NCI-H1436 treated with DMSO at 0.1 percent for 48 hours (cell line): ENCODE measurements around the gene WWOX.
"Not testable (repeated sequence)": the region's sequence is repeated elsewhere in the genome, so short reads cannot be mapped to it uniquely, and the experiment has no call there.

Experiments
- DNase-seq: peaks from one replicate; lab custom pipeline; 2025; lab: John Stamatoyannopoulos, UW

Gene WWOX

GRCh38 chr16:78099271-78100111, at the start of gene WWOX:
Gene WWOX, plus strand, starts transcription at chr16:78099654.
- peak; percentile 82 for DNase-seq

DNA sequence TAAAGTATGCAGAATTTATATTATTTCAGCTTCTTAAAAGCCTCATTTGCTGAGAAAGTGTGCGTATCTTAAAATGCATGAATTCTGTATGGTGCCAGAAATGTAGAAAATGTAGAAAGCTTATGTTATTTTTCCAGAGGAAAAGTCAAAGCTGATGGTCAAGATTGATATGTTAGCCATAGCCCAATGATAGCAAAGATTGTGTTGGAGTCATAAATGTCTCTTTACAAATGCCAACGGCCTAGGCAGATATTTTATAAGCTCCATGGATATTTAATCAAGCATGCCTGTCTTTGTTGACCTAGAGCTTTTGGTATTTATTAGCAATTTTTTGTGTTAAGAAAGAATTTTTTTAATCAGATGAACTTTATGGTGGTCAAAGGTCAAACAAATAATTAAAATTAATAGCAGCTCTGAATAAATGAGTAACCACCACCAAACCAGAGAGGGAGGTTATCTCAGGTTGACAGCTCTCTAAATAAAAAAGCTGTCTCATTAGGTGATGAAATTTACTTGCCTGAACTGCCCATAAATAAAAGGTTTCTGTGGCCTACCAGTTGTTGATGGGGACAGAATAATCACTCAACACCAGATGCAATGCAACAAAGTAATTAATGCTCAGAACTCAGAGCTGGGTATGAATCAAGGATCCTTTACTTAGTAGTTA, 48.6 kb upstream of the WWOX start:
- DNase-seq: no peak

- DNase-seq: no peak
Observed at GRCh38 chr16:78057803-78058564, 41.5 kb upstream of the WWOX start.

DNA sequence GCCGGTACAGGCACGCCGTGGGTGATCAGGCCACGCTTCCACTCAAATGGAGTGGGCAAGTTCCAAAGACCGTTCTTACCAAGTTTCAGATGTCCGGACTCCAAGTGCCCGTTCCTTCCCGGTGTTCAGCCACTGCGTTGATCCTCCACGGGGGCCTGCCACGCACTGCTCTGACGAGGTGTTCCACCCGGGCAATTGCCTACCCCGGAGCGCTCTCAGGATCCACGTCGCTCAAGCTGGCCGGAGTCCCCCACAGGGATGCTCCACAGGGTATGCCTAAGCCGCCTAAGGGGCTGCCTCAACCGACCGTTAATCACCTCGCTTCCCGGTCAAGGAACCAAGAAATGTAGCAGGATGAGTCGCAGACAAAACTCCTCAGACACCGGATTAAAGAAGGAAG, 39.6 kb upstream of the WWOX start:
- DNase-seq: not testable (repeated sequence)

DNA sequence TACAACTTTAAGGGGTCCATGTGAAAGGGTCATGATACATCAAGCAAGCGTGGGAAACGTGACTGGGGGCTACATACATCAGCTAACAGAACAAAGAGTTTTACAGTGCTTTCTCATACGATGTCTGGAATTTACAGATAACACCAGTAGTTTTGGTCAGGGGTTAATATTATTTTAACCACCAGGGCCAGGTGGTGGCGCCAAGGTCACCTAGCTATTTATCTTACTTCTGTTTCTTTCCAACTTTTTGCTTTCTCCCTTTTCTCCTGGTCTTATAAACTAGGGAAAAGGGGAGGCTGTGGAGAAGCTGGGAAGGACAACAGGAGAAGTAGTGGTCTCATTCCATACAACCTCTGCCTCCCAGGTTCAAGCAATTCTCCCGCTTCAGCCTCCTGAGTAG, 39.2 kb upstream of the WWOX start:
- no peak for DNase-seq

GRCh38 chr16:78060809-78061208, 38.6 kb upstream of the WWOX start:
- DNase-seq: no peak

GRCh38 chr16:78065319-78065718, 34.1 kb upstream of the WWOX start:
- no peak for DNase-seq

DNA sequence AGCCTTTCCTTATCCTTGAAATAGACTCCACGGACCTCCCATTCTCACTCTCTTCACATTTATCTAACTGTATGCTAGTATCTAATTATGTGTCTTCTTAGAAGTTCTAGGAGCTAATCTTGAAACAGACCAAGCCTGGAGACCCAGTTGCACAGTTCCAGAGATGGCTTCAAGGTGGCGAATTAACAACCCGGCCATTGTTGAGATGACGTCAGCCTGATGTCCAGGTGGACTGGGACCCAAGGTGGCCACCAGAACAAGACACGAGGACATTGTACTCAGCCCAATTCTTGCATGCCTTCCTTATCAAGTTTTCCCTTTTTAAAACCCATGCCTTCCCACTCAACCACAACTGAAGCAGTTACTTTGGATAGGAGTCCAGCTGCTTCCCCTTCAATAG, 29.5 kb upstream of the WWOX start:
- DNase-seq: no peak

GRCh38 chr16:78072275-78072674, 27.2 kb upstream of the WWOX start:
- no peak for DNase-seq

GRCh38 chr16:78075800-78076199, 23.7 kb upstream of the WWOX start:
- DNase-seq: no peak

DNA sequence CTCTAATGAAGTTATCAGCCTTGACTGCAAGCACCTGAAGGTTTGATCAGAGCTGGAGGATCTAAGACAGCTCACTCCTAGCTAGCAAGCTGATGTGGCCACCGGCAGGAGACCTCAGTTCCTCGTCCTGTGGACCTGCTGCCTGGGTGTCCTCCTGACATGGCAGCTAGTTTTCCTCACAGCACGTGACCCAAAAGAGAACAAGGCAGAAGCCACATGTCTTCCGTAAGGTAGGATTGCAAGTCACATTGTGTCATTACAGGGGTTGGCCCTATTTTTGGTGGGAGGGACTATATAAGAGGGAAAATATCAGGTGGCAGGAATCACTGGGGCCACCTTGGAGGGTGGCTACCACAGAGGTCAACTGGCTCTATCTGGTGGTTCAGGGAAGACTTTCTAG, 18.1 kb upstream of the WWOX start:
- no peak for DNase-seq

DNA sequence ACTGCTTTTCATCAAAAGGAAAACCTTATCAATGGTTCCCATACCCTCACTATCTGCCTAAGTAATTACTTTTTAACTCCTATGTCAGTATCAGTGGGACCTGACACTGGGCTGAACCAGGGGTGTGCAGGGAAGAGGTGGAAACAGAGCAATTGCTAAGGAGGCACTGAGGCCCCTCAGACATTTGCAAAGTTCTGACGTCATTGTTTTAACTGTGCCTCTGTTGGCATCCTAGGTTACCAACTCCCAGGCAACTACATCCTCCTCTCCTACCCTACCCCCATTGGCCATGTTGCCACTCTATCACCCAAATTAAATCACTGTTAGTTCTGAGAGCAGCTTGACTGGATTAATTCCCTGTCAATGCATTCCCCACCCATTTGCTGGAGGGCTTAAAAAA, 8.0 kb upstream of the WWOX start:
- DNase-seq: no peak

DNA sequence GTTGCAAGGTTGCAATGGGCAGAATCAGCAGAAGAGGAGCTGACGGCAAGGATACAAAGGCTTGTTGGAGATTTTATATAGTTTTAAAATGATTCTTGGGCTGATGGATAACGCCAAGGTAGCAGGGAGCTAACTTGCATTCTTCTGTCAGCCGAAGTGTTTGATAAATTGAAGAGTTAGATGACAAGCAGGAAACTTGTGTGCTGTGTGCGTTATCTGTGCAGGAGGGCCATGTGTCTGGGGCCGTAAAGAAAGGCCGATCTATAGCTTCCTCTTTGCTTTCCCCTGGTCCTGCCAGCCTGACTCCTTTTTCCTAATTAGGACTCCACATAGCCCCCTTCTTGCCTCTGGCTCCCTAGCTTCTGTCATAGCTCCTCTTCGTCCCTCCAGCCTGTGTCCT, 6.7 kb upstream of the WWOX start:
- no peak for DNase-seq

- no peak for DNase-seq
Observed at GRCh38 chr16:78094166-78094565, 5.3 kb upstream of the WWOX start.

DNA sequence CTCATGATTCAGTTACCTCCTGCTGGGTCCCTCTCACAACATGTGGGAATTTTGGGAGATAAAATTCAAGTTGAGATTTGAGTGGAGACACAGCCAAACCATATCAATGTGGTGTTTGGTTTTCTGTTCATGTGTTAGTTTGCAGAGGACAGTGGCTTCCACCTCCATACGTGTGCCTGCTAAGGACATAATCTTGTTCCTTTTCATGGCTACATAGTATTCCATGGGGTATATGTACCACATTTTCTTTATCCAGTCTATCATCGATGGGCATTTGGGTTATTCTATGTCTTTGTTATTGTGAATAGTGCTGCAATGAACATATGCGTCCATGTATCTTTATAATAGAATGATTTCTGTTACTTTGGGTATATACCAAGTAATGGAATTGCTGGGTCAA, 4.5 kb upstream of the WWOX start:
- no peak for DNase-seq

DNA sequence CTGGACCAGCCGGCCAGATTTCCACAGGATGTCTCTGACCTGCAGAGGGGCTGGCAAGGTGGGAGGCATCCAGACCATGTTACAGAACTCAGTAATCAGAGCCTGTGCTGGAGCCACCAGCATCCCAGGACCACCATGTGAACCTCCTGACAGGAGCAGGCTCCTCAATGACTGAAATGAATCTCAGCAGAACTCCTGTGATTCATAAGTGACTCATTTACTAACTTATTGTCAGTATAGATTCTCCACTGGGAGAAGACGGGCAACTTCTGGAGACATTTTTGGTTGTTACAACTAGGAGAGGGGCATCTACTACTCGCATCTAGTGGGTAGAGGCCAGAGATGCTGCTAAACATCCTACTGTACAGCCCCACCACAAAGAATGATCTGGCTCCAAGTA, 3.1 kb upstream of the WWOX start:
- DNase-seq: no peak

DNA sequence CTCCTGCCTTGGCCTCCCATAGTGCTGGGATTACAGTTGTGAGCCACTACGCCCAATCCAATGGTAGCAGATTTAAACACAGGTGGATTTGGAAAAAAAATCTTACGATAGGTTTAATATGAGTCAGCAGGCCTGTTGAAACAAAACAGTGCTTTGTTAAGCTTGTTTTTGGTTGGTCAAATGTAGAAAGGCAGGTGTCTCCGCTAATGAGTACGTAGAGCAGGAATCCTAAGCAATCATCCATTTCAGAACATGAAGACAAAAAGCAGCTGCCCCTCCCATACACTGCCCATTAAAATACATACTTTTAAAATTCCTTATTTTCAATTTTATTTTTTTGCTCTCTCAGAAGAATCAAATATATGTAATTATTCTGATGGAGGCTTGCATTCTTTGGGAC, 1.9 kb upstream of the WWOX start:
- no peak for DNase-seq

GRCh38 chr16:78098087-78098486, 1.4 kb upstream of the WWOX start:
- no peak for DNase-seq

DNA sequence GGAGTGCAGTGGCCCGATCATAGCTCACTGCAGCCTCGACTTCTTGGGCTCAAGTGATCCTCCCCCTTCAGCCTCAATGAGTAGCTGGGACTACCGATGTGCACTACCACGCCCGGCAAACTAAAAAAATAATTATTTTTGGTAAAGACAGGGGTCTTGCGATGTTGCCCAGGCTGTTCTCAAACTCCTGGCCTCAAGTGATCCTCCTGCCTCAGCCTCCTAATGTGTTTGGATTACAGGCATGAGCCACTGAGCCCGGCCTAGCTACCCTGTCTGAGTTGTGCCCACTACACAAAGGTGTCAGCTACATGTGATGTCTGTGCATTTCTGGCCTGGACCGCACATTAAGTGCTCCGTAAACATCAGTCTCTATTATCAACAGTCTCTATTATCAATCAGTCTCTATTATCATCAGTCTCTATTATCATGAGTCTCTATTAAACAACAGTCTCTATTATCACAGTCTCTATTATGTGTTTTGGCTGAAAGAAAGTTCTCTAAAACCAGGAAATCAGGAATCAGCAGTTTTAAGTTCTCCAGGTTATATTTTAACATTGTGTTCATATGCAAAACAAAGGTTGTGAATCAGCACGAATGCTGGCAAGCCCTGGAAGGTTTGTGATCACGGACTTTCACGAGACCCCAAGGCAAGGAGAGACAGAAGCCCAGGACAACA, 721 bp upstream of the WWOX start:
- no peak for DNase-seq

- no peak for DNase-seq
Observed at GRCh38 chr16:78100112-78100467, 636 bp downstream of the WWOX start.

GRCh38 chr16:78102122-78102660, 2.7 kb downstream of the WWOX start:
- DNase-seq: no peak

DNA sequence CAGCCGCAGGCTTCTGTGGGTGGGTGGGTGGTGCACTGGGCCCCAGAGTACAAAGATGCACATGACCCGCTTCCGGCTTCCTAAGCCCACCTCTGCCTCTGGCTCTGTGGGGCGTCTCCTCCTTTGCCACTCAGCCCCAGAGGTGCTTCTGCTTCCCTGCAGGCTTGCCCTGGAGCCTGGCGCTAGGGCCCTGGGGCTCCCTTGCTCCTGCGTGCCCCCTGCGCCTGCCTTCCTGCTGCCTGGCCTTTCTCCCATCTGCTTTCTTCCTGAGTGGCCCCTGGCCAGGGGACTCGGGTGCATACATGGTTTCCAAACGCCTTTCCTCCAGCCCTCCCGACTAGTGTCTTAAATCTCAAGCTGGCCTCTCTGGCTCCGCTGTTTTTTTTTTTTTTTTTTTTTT, 3.4 kb downstream of the WWOX start:
- DNase-seq: no peak
